HG02870 (cell line): Measurements from ENCODE around the gene ARHGAP24.

ENCODE experiments used
- ATAC-seq: cut with Tn5 transposase; IDR thresholded peaks from one replicate; pipeline ENCODE4 v1.9.1; 2021; ENCODE audit warnings: mild to moderate bottlenecking, moderate library complexity; ENCODE audit not compliant: unreplicated experiment

The ARHGAP24 gene

GRCh38 chr4:85733798-85734197 is 258.8 kb downstream of the ARHGAP24 start:
- ATAC-seq, result no peak

- ATAC-seq, result no peak
Measured at GRCh38 chr4:85734424-85734831, 259.5 kb downstream of the ARHGAP24 start.

GRCh38 chr4:85736571-85736970 is 261.6 kb downstream of the ARHGAP24 start:
- ATAC-seq, result no peak

- ATAC-seq, result no peak
Measured at GRCh38 chr4:85737254-85737653, 262.3 kb downstream of the ARHGAP24 start.

- no peak for ATAC-seq
Measured at GRCh38 chr4:85738721-85739120, 263.8 kb downstream of the ARHGAP24 start.

GRCh38 chr4:85740431-85740861 is 265.5 kb downstream of the ARHGAP24 start:
- ATAC-seq, result no peak

- ATAC-seq, result no peak
Measured at GRCh38 chr4:85741381-85741780, 266.4 kb downstream of the ARHGAP24 start.

GRCh38 chr4:85741921-85742591 is 267.1 kb downstream of the ARHGAP24 start:
- ATAC-seq, result no peak

GRCh38 chr4:85744950-85745349 is 270.0 kb downstream of the ARHGAP24 start:
- ATAC-seq, result no peak

GRCh38 chr4:85745939-85746338 is 271.0 kb downstream of the ARHGAP24 start:
- ATAC-seq, result no peak

- peak; percentile 63 for ATAC-seq
Measured at GRCh38 chr4:85747882-85748491, 273.0 kb downstream of the ARHGAP24 start.

- ATAC-seq, result no peak
Measured at GRCh38 chr4:85748654-85749053, 273.7 kb downstream of the ARHGAP24 start.

- ATAC-seq, result no peak
Measured at GRCh38 chr4:85751866-85752265, 276.9 kb downstream of the ARHGAP24 start.

GRCh38 chr4:85755285-85755684 is 280.3 kb downstream of the ARHGAP24 start:
- no peak for ATAC-seq

- peak; percentile 68 for ATAC-seq
Measured at GRCh38 chr4:85756938-85757337, 282.0 kb downstream of the ARHGAP24 start.

GRCh38 chr4:85759388-85759787 is 284.4 kb downstream of the ARHGAP24 start:
- ATAC-seq, result no peak

GRCh38 chr4:85760511-85760910 is 285.6 kb downstream of the ARHGAP24 start:
- no peak for ATAC-seq

GRCh38 chr4:85761803-85762528 is 287.0 kb downstream of the ARHGAP24 start:
- ATAC-seq, result no peak

GRCh38 chr4:85762529-85762871 is 287.6 kb downstream of the ARHGAP24 start:
- no peak for ATAC-seq

GRCh38 chr4:85763202-85763601 is 288.3 kb downstream of the ARHGAP24 start:
- no peak for ATAC-seq

- no peak for ATAC-seq
Measured at GRCh38 chr4:85767649-85768048, 292.7 kb downstream of the ARHGAP24 start.

GRCh38 chr4:85769009-85769408 is 294.1 kb downstream of the ARHGAP24 start:
- ATAC-seq, result no peak
